Activated CD4-positive, alpha-beta T cell treated with anti-CD3 and anti-CD28 coated beads for 4 hours (primary cell): ENCODE measurements around the gene GALNT13.

Source experiments
- DNase-seq, 2 donors: peaks; one replicate each; pipeline ENCODE4 v3.0.0-alpha.2; 2020

GALNT13 gene

GRCh38 chr2:154331784-154332183, 460.1 kb downstream of the GALNT13 start:
- DNase-seq = no peak

GRCh38 chr2:154336201-154336600, 464.5 kb downstream of the GALNT13 start:
- DNase-seq = no peak

GRCh38 chr2:154338352-154338967, 466.7 kb downstream of the GALNT13 start:
- no peak for DNase-seq

GRCh38 chr2:154343282-154343681, 471.6 kb downstream of the GALNT13 start:
- DNase-seq = no peak

- DNase-seq = no peak
Measured at GRCh38 chr2:154350911-154351310, 479.2 kb downstream of the GALNT13 start.

GRCh38 chr2:154361276-154361675, 489.6 kb downstream of the GALNT13 start:
- no peak for DNase-seq

GRCh38 chr2:154368153-154368552, 496.4 kb downstream of the GALNT13 start:
- DNase-seq = no peak

GRCh38 chr2:154370873-154371272, 499.2 kb downstream of the GALNT13 start:
- no peak for DNase-seq

GRCh38 chr2:154374416-154374815, 502.7 kb downstream of the GALNT13 start:
- no peak for DNase-seq

- no peak for DNase-seq
Measured at GRCh38 chr2:154375579-154375931, 503.8 kb downstream of the GALNT13 start.

- DNase-seq = no peak
Measured at GRCh38 chr2:154381931-154382794, 510.4 kb downstream of the GALNT13 start.

GRCh38 chr2:154386186-154386585, 514.5 kb downstream of the GALNT13 start:
- DNase-seq = no peak

GRCh38 chr2:154391051-154391450, 519.3 kb downstream of the GALNT13 start:
- no peak for DNase-seq

- no peak for DNase-seq
Measured at GRCh38 chr2:154392256-154392655, 520.5 kb downstream of the GALNT13 start.

- no peak for DNase-seq
Measured at GRCh38 chr2:154394600-154394999, 522.9 kb downstream of the GALNT13 start.

- DNase-seq = no peak
Measured at GRCh38 chr2:154400563-154401290, 529.0 kb downstream of the GALNT13 start.

GRCh38 chr2:154402213-154402612, 530.5 kb downstream of the GALNT13 start:
- no peak for DNase-seq

- no peak for DNase-seq
Measured at GRCh38 chr2:154403242-154403790, 531.6 kb downstream of the GALNT13 start.

GRCh38 chr2:154408786-154409185, 537.1 kb downstream of the GALNT13 start:
- DNase-seq = no peak

- no peak for DNase-seq
Measured at GRCh38 chr2:154422251-154422650, 550.5 kb downstream of the GALNT13 start.

GRCh38 chr2:154425994-154426393, 554.3 kb downstream of the GALNT13 start:
- no peak for DNase-seq

- DNase-seq = no peak
Measured at GRCh38 chr2:154427453-154427852, 555.7 kb downstream of the GALNT13 start.

- DNase-seq = no peak
Measured at GRCh38 chr2:154428022-154428421, 556.3 kb downstream of the GALNT13 start.

- DNase-seq = no peak
Measured at GRCh38 chr2:154433010-154433409, 561.3 kb downstream of the GALNT13 start.
